Measurements from ENCODE around the gene RPTOR.

The RPTOR gene

DNA sequence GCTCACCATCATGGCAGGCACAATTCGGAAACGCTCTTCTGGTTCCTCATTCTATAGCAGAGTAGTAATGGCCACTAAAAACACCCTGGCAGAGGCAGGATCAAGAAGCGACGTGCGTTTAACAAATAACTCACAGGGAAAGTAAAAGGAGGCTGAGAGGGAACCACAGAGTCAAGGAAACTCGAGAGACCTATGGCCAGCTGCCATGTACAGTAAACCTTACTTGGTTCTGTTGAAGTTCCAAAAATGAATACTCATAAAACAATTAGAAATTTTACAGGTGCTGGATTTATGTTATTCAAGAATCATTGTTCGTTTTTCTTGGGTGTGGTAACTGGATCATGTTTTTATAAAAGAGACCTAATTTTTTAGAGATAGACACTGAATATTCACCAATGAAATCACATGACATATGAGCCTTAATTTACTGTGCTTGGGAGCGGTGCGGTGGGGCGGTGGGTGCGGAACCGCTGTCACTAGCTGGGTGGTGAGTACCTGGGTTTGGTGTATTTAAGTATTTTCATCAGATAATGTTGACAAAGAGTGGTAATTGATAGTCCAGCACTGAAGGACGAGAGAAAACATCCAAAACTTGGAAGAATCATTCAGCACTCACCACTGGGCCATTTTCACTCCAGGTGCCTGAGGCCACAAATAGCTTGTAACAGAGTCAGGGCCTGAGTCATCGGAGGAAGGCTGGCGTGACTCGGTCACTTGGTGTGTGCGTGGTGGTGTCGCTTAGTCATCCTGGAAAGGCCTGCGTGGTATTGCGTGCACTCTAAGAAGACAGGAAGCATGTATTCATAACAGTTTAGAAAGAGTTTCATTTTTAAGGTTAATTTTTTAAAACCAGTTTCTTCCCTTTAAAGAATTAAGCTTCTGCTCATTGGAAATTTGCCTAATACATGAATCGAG is 311.6 kb downstream of the RPTOR start (continued):
- TF ChIP-seq PRDM1 (tag by site-specific recombination; IDR thresholded peaks at IDR 0.05): 0 out of 2 replicates have a peak, but pooled peaks have one; percentile 28
- TF ChIP-seq SP3 (tag by site-specific recombination; IDR thresholded peaks at IDR 0.05): no peak
- TF ChIP-seq ZIC2 (tag by site-specific recombination; IDR thresholded peaks at IDR 0.05): no peak
- TF ChIP-seq, protein P1, sequence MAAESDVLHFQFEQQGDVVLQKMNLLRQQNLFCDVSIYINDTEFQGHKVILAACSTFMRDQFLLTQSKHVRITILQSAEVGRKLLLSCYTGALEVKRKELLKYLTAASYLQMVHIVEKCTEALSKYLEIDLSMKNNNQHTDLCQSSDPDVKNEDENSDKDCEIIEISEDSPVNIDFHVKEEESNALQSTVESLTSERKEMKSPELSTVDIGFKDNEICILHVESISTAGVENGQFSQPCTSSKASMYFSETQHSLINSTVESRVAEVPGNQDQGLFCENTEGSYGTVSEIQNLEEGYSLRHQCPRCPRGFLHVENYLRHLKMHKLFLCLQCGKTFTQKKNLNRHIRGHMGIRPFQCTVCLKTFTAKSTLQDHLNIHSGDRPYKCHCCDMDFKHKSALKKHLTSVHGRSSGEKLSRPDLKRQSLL (tag by site-specific recombination; IDR thresholded peaks at IDR 0.05): no peak
- no peak for TF ChIP-seq TCF7L2 (IDR thresholded peaks at IDR 0.05; ENCODE audit: borderline replicate concordance, low read depth, low read length)
- peak; percentile 31; the same call in 1 of the 2 replicates for TF ChIP-seq ZNF394 (tag by site-specific recombination; IDR thresholded peaks at IDR 0.05; ENCODE audit: borderline replicate concordance)
- TF ChIP-seq GLI4 (tag by site-specific recombination; IDR thresholded peaks at IDR 0.05): no peak; the same call in 1 of the 2 replicates
- no peak for TF ChIP-seq ZFP41 (tag by site-specific recombination; IDR thresholded peaks at IDR 0.05; ENCODE audit: borderline replicate concordance)
- TF ChIP-seq ZNF660 (tag by site-specific recombination; IDR thresholded peaks at IDR 0.05): peak; percentile 92

DNA sequence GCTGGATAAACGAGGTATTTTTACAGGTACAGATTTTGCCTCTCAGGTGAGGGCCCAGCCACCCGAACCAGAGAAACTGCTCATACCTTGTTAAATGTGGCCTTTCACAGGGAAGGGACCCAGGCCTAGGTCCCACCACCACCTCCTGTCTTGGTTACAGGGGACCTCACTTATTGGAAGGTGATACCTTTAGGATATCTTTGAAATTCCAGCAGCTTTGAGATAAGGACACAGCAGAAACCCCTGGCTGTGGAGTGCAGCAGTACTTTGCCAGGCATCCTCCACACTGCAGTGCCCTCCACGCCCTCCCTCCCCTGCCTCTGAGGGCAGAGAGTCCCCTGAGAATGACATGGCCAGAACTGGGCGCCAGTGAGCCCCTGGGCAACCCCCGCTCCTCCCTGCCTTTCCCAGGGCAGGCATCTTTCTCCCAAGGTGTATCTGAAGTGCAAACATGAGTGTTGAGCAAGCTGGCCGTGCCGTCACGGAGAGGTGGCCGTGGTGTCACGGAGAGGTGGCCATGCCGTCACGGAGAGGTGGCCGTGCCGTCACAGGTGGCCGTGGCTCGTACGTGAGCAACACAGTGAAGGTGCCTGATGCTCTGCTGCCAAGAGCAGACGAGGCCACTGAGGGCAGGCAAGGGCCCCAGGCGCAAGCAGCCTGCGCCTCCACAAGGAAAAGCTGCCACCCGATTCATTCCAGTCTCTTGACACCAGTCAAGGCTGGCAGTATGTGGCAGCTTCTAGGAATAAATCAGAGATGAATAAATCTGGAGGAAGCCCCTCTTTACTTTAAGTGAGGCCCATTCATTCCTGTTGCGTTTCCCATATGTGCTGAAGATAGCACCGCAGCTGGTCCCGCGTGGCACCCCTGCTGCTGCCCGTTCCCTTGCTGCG is 312.5 kb downstream of the RPTOR start:
- POLR2A ChIA-PET: no interaction called here
- no peak overlapping the region for H3K4me3 ChIP-seq (ENCODE audit: low read depth, low read length)
- H3K27ac ChIP-seq (ENCODE audit: extremely low read depth, low read depth, low read length): no peak overlapping the region; the same call in 1 of the 2 replicates
- no peaks in the 10 kb centered on the region for H3K9me3 ChIP-seq (ENCODE audit: control insufficient read depth, insufficient read depth, low read depth, low read length)
- H3K36me3 ChIP-seq (ENCODE audit: control insufficient read depth in 2 of 2, insufficient read depth in 1 of 2, low read length in 2 of 2): peaks cover 0 to 37% of the 10 kb centered on the region in 2 experiments; a peak in 2 of 3 replicates
- no peak for TF ChIP-seq ZNF555 (tag by site-specific recombination; conservative IDR thresholded peaks at IDR 0.05)
- no peak for TF ChIP-seq ZNF510 (tag by site-specific recombination; IDR thresholded peaks at IDR 0.05; ENCODE audit: insufficient replicate concordance)
- no peak for TF ChIP-seq ZBTB7A (tag by site-specific recombination; IDR thresholded peaks at IDR 0.05; ENCODE audit: low read depth)
- no peak for TF ChIP-seq SP2 (tag by site-specific recombination; IDR thresholded peaks at IDR 0.05)
- no peak for TF ChIP-seq ZNF292 (tag by site-specific recombination; IDR thresholded peaks at IDR 0.05; ENCODE audit: borderline replicate concordance, low read depth)
- no peak for TF ChIP-seq SP7 (tag by site-specific recombination; IDR thresholded peaks at IDR 0.05)
- TF ChIP-seq ZNF174 (tag by site-specific recombination; IDR thresholded peaks at IDR 0.05): no peak
- TF ChIP-seq, protein P2, sequence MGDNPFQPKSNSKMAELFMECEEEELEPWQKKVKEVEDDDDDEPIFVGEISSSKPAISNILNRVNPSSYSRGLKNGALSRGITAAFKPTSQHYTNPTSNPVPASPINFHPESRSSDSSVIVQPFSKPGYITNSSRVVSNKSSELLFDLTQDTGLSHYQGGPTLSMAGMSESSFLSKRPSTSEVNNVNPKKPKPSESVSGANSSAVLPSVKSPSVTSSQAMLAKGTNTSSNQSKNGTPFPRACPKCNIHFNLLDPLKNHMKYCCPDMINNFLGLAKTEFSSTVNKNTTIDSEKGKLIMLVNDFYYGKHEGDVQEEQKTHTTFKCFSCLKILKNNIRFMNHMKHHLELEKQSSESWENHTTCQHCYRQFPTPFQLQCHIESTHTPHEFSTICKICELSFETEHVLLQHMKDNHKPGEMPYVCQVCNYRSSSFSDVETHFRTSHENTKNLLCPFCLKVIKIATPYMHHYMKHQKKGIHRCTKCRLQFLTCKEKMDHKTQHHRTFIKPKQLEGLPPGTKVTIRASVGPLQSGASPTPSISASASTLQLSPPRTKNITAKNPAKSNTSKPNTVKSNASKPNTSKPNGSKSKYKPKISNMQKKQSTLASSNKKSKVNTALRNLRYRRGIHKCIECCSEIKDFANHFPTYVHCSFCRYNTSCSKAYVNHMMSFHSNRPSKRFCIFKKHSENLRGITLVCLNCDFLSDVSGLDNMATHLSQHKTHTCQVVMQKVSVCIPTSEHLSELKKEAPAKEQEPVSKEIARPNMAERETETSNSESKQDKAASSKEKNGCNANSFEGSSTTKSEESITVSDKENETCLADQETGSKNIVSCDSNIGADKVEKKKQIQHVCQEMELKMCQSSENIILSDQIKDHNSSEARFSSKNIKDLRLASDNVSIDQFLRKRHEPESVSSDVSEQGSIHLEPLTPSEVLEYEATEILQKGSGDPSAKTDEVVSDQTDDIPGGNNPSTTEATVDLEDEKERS (tag by site-specific recombination; IDR thresholded peaks at IDR 0.05): no peak
- no peak for TF ChIP-seq PRDM1 (tag by site-specific recombination; IDR thresholded peaks at IDR 0.05)
- CTCF ChIA-PET: interaction anchor here (1.1 to 2.1 kb wide), 2 partner anchors 8 to 207 kb away, joined by 3 to 11 read pairs; no protein-coding TSS in a partner anchor
- peaks cover 3% of the 10 kb centered on the region; the same call in 1 of the 2 replicates for H3K4me1 ChIP-seq (ENCODE audit: control insufficient read depth, insufficient read depth, low read length)
